AG04450 (cell line): Measurements from ENCODE around the gene CBFA2T2. TPM values are rescaled to one million over a fixed set of nuclear protein-coding genes. Genes with fewer than 3 reads are reported as not detected.

ENCODE experiments used
- CTCF ChIA-PET: fragments of 300-600, 350-600 bp; formaldehyde crosslinking; extraction: SDS; loops from one replicate; lab custom pipeline; 2022; ENCODE audit warnings: antibody characterized with exemption, inconsistent platforms; lab: Charles Lee
- POLR2A ChIA-PET: fragments of 350-600 bp; formaldehyde crosslinking; extraction: SDS; loops from one replicate; lab custom pipeline; 2021; ENCODE audit warnings: antibody characterized with exemption, inconsistent platforms; lab: Yijun Ruan, JAX
- DNase-seq: peaks from one replicate; pipeline ENCODE4 v3.0.0-alpha.2; 2011; ENCODE audit warnings: low read depth, low spot score
- H3K27ac ChIP-seq: one replicate; pipeline ENCODE4 v1.5.1; 2012; ENCODE audit warnings: low read depth, low read length, control low read depth
- H3K27me3 ChIP-seq: one replicate; pipeline ENCODE4 v1.6.0; 2012; ENCODE audit warnings: low read length; ENCODE audit not compliant: control insufficient read depth, insufficient read depth
- H3K4me3 ChIP-seq: 2 replicates; pipeline ENCODE4 v1.5.1; 2011; ENCODE audit warnings: mild to moderate bottlenecking, low read depth, low read length, control low read depth
- H3K9me3 ChIP-seq: 2 replicates; pipeline ENCODE4 v1.5.1; 2012; ENCODE audit warnings: low read length; ENCODE audit not compliant: control insufficient read depth, insufficient read depth
- polyA plus RNA-seq: library from polyadenylated mRNA; depleted of rRNA; stranded (reverse); fragments of >200 nt; gene quantifications from 2 replicates; pipeline ENCODE4 v1.2.3, GENCODE V29; 2011
- TF ChIP-seq, protein P1 (sequence below): IDR thresholded peaks from 2 replicates; pipeline ENCODE4 v1.5.1; 2011; ENCODE audit warnings: low read depth, low read length, control low read depth, inconsistent platforms

Gene CBFA2T2
- polyA plus RNA-seq, 1 experiment = 11.3 TPM

- ChIA-PET CTCF (no interaction called here), POLR2A (no interaction called here)
- no peak overlapping the region for H3K4me3 ChIP-seq
- no peaks in the 10 kb centered on the region for H3K27me3 ChIP-seq
- DNase-seq = no peak
- H3K9me3 ChIP-seq = no peaks in the 10 kb centered on the region
- no peak overlapping the region for H3K27ac ChIP-seq
- TF ChIP-seq, protein P1, sequence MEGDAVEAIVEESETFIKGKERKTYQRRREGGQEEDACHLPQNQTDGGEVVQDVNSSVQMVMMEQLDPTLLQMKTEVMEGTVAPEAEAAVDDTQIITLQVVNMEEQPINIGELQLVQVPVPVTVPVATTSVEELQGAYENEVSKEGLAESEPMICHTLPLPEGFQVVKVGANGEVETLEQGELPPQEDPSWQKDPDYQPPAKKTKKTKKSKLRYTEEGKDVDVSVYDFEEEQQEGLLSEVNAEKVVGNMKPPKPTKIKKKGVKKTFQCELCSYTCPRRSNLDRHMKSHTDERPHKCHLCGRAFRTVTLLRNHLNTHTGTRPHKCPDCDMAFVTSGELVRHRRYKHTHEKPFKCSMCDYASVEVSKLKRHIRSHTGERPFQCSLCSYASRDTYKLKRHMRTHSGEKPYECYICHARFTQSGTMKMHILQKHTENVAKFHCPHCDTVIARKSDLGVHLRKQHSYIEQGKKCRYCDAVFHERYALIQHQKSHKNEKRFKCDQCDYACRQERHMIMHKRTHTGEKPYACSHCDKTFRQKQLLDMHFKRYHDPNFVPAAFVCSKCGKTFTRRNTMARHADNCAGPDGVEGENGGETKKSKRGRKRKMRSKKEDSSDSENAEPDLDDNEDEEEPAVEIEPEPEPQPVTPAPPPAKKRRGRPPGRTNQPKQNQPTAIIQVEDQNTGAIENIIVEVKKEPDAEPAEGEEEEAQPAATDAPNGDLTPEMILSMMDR = no peak
Measured at GRCh38 chr20:33689493-33689892, 199.6 kb downstream of the CBFA2T2 start.

DNA sequence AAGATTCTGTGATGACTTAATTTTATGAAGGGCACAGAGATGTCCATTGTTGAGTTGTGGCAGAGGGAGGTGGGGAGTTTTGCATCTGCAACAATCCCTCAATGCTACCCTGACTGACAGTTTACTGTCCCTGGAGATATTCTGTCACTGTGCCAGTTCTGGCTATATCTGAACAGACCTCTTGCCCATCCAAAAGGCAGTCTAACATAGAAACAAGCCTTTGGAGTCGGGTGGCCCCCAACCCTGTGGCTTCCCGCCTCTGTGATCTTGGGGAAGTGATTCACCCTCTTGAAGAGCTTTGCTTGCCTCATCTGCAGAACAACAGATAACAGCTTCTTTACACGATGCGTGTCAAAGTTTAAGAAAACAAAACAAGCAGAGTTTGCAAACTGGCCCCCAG lies 200.1 kb downstream of the CBFA2T2 start:
- no peaks in the 10 kb centered on the region for H3K9me3 ChIP-seq
- no peak overlapping the region for H3K4me3 ChIP-seq
- no peak for DNase-seq
- ChIA-PET CTCF (no interaction called here), POLR2A (no interaction called here)
- TF ChIP-seq, protein P1 = no peak
- no peak overlapping the region for H3K27ac ChIP-seq
- H3K27me3 ChIP-seq = no peaks in the 10 kb centered on the region

- TF ChIP-seq, protein P1 = no peak
- ChIA-PET POLR2A (no interaction called here), CTCF (no interaction called here)
- DNase-seq = no peak
- Histone ChIP-seq H3K27me3 (no peaks in the 10 kb centered on the region), H3K27ac (no peak overlapping the region), H3K9me3 (peaks cover under 1% of the 10 kb centered on the region; the same call in 1 of the 2 replicates), H3K4me3 (no peak overlapping the region)
Measured at GRCh38 chr20:33693289-33693688, 203.4 kb downstream of the CBFA2T2 start.

DNA sequence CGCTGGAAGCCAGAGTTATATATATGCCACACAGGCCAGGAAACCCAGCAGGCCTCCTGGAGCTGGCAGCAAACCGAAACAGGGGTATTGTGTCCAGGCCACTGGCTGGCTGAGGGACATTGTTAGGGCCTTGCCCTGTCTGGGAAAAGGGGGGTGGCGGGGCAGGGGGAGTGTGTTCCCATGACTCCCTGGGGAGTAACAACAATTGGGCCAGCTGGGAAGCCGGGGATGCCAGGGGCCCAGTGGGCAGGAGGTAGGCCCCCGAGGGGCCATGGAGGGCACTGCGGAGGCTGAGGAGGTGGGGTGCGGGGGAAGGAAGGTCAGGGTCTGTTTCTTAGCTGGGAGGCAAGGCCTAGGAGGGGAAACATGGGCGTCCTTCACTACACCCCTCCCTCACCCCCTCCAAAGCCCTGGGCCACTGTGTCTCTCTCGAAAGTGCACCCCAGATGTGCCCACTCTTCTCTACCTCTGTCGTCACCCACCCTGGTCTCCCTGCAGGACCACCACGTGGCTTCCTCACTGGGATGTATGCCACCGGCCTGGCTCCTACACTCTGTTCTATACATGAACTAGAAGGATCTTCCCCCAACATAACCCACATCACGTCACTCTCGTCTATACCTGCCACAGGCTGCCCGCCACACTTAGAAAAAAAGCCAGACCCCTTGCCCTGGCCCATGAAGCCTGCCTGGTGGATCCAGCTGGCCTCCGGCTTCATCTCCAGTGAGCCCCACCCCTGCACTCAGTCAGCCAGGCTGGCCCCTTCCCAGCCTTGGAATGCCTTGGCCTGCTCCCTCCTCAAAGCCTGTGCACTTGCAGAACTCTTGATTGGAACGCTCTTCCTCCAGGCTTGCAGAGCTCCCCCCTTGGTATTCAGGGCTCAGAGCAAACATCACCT lies 204.1 kb downstream of the CBFA2T2 start:
- POLR2A ChIA-PET = no interaction called here
- Histone ChIP-seq H3K27me3 (no peaks in the 10 kb centered on the region), H3K9me3 (peaks cover 5% of the 10 kb centered on the region; the same call in 1 of the 2 replicates), H3K27ac (peak overlapping the region; percentile 2), H3K4me3 (no peak overlapping the region)
- CTCF ChIA-PET = interaction anchor here (0.5 kb wide), 1 partner anchor 250 kb away, joined by 3 read pairs; no protein-coding TSS in a partner anchor
- DNase-seq = no peak
- TF ChIP-seq, protein P1 = no peak

- peaks cover 5% of the 10 kb centered on the region; the same call in 1 of the 2 replicates for H3K9me3 ChIP-seq
Measured at GRCh38 chr20:33694639-33695012, 204.7 kb downstream of the CBFA2T2 start.

More at GRCh38 chr20:33694639-33695012, 204.7 kb downstream of the CBFA2T2 start:
- no peak for DNase-seq
- Histone ChIP-seq H3K27ac (no peak overlapping the region), H3K4me3 (no peak overlapping the region), H3K27me3 (no peaks in the 10 kb centered on the region)
- TF ChIP-seq, protein P1 = no peak
- POLR2A ChIA-PET = no interaction called here
- CTCF ChIA-PET = interaction anchor here (0.5 kb wide), 1 partner anchor 250 kb away, joined by 3 read pairs; no protein-coding TSS in a partner anchor
